NCI-H2196 (cell line): Measurements from ENCODE around the gene NFE2L1.
"Not testable (repeated sequence)": the region's sequence is repeated elsewhere in the genome, so short reads cannot be mapped to it uniquely, and the experiment has no call there.

ENCODE experiments used
- DNase-seq: peaks from one replicate; lab custom pipeline; 2025; ENCODE audit not compliant: unreplicated experiment; lab: John Stamatoyannopoulos, UW

NFE2L1 gene

GRCh38 chr17:48047741-48048383 is at the start of gene NFE2L1:
TSS of gene NFE2L1 (plus strand) at chr17:48048359. CDS start at chr17:48051119, 2,760 bp downstream.
- DNase-seq, result peak; percentile 98

- DNase-seq, result no peak
These were observed 48.6 kb upstream of the NFE2L1 start for GRCh38 chr17:47999582-47999981.

- no peak for DNase-seq
These were observed 47.0 kb upstream of the NFE2L1 start for GRCh38 chr17:48001197-48001596.

GRCh38 chr17:48001657-48002056 is 46.5 kb upstream of the NFE2L1 start:
- DNase-seq, result not testable (repeated sequence)

GRCh38 chr17:48002266-48002915 is 45.8 kb upstream of the NFE2L1 start:
- peak; percentile 28 for DNase-seq

- no peak for DNase-seq
These were observed 45.2 kb upstream of the NFE2L1 start for GRCh38 chr17:48002916-48003416.

- no peak for DNase-seq
These were observed 44.6 kb upstream of the NFE2L1 start for GRCh38 chr17:48003417-48004151.

GRCh38 chr17:48004983-48005382 is 43.2 kb upstream of the NFE2L1 start:
- no peak for DNase-seq

GRCh38 chr17:48006936-48007709 is 41.0 kb upstream of the NFE2L1 start:
- DNase-seq, result no peak

GRCh38 chr17:48010193-48010592 is 38.0 kb upstream of the NFE2L1 start:
- DNase-seq, result no peak

GRCh38 chr17:48011405-48012150 is 36.6 kb upstream of the NFE2L1 start:
- DNase-seq, result peak; percentile 59

- peak; percentile 84 for DNase-seq
These were observed 36.0 kb upstream of the NFE2L1 start for GRCh38 chr17:48012151-48012520.

GRCh38 chr17:48012654-48013053 is 35.5 kb upstream of the NFE2L1 start:
- DNase-seq, result no peak

GRCh38 chr17:48013876-48014594 is 34.1 kb upstream of the NFE2L1 start:
- no peak for DNase-seq

- DNase-seq, result no peak
These were observed 33.5 kb upstream of the NFE2L1 start for GRCh38 chr17:48014595-48015111.

- DNase-seq, result no peak
These were observed 32.0 kb upstream of the NFE2L1 start for GRCh38 chr17:48016112-48016511.

GRCh38 chr17:48017817-48018158 is 30.4 kb upstream of the NFE2L1 start:
- not testable (repeated sequence) for DNase-seq

- no peak for DNase-seq
These were observed 26.2 kb upstream of the NFE2L1 start for GRCh38 chr17:48021934-48022333.

GRCh38 chr17:48022901-48023300 is 25.3 kb upstream of the NFE2L1 start:
- no peak for DNase-seq
